K562 (cell line): Measurements from ENCODE around the gene KRT82. TPM values are rescaled to one million over a fixed set of nuclear protein-coding genes. Genes with fewer than 3 reads are reported as not detected.

ENCODE experiments used
- ATAC-seq: fragments of 200-7000 bp; cut with Tn5 transposase; 3 replicates; pipeline ENCODE4 v1.9.1; 2020; ENCODE audit warnings: moderate library complexity
- BruUV-seq: library from RNA; stranded (reverse); fragments of 400-500 nt; replicated peaks from 2 replicates; lab custom pipeline; 2021; lab: Mats Ljungman, UMichigan
- CTCF ChIA-PET: fragments of 300-600 bp; formaldehyde crosslinking; extraction: SDS; loops from one replicate; lab custom pipeline; 2021; ENCODE audit warnings: low intra/inter-chr PET ratio; lab: Yijun Ruan, JAX
- POLR2A ChIA-PET: fragments of 300-600, 350-650 bp; sonication (Branson Sonifier 250); formaldehyde crosslinking; extraction: SDS; loops from one replicate; lab custom pipeline; 2021; ENCODE audit warnings: antibody characterized with exemption, inconsistent platforms; lab: Yijun Ruan, JAX
- DNase-seq, 4 experiments: peaks; one replicate each; pipeline versions ENCODE4 v3.0.0 to v3.0.0-alpha.2; 2011 to 2018; ENCODE audit warnings: low spot score in 3 of 4, mixed read lengths in 3 of 4; ENCODE audit errors: extremely low read depth in 1 of 4
- FAIRE-seq: peaks from 2 replicates; lab custom pipeline; 2011; peaks lifted over from hg19 to GRCh38; lab: Jason Lieb, UNC
- H2AFZ ChIP-seq: 2 replicates; pipeline ENCODE4 v1.6.0; 2011; ENCODE audit warnings: low read depth, low read length, control low read depth, inconsistent platforms
- H3K27ac ChIP-seq: fragments of 200-600 bp; 3 replicates; pipeline ENCODE4 v1.8.0; 2011; ENCODE audit warnings: low read depth, mild to moderate bottlenecking, control low read depth, inconsistent platforms, low read length, moderate library complexity, mixed read lengths; ENCODE audit errors: extremely low read depth
- H3K27me3 ChIP-seq, 2 experiments: fragments of 300-600 bp in 1 of 2; 2 replicates in 1 of 2; 3 replicates in 1 of 2; pipeline versions ENCODE4 v1.6.0 to v1.8.0; 2011; ENCODE audit warnings: inconsistent platforms in 2 of 2, low read length in 2 of 2, mild to moderate bottlenecking in 1 of 2, mixed read lengths in 1 of 2, moderate library complexity in 1 of 2; ENCODE audit not compliant: control insufficient read depth in 2 of 2, insufficient read depth in 2 of 2
- H3K36me3 ChIP-seq: fragments of 300-600 bp; 3 replicates; pipeline ENCODE4 v1.8.0; 2011; ENCODE audit warnings: mild to moderate bottlenecking, low read length, inconsistent platforms; ENCODE audit not compliant: control insufficient read depth, insufficient read depth
- H3K4me1 ChIP-seq, 2 experiments: fragments of 200-600 bp in 1 of 2; replicated peaks in 1 of 2; 2 replicates in 1 of 2; 3 replicates in 1 of 2; pipeline versions ENCODE4 v1.5.1 to v1.8.0; 2011; ENCODE audit warnings: inconsistent platforms in 2 of 2, low read length in 2 of 2, mild to moderate bottlenecking in 1 of 2, mixed read lengths in 1 of 2, moderate library complexity in 1 of 2; ENCODE audit not compliant: control insufficient read depth in 2 of 2, insufficient read depth in 2 of 2
- H3K4me2 ChIP-seq: 2 replicates; pipeline ENCODE4 v1.6.1; 2011; ENCODE audit warnings: low read length, control low read depth, inconsistent platforms, mixed read lengths; ENCODE audit not compliant: insufficient read depth
- H3K4me3 ChIP-seq: fragments of 200-600 bp; sonication (generic), shearing (Covaris generic); 2 replicates; pipeline ENCODE4 v1.5.1; 2016; ENCODE audit warnings: control low read depth, inconsistent platforms
- H3K79me2 ChIP-seq: fragments of 200-600 bp; 3 replicates; pipeline ENCODE4 v1.8.0; 2011; ENCODE audit warnings: low read length, inconsistent platforms; ENCODE audit not compliant: control insufficient read depth, insufficient read depth
- H3K9ac ChIP-seq, 2 experiments: 2 replicates each; pipeline versions ENCODE4 v1.6.0 to v1.6.1; 2011; ENCODE audit warnings: low read depth in 2 of 2, low read length in 2 of 2, control low read depth in 1 of 2, inconsistent platforms in 1 of 2, mild to moderate bottlenecking in 1 of 2, mixed read lengths in 1 of 2; ENCODE audit not compliant: insufficient read depth in 1 of 2
- H3K9me1 ChIP-seq: one replicate; pipeline ENCODE4 v1.6.0; 2011; ENCODE audit warnings: inconsistent platforms, mild to moderate bottlenecking, low read length, moderate library complexity; ENCODE audit not compliant: control insufficient read depth, insufficient read depth
- H3K9me3 ChIP-seq: replicated peaks from 2 replicates; pipeline ENCODE4 v1.5.1; 2011; ENCODE audit warnings: low read depth, low read length, inconsistent platforms; ENCODE audit not compliant: control insufficient read depth, insufficient read depth
- H4K20me1 ChIP-seq: replicated peaks from 2 replicates; pipeline ENCODE4 v1.6.1; 2011; ENCODE audit warnings: low read length, inconsistent platforms, mixed read lengths; ENCODE audit not compliant: control insufficient read depth, insufficient read depth
- ATF1 ChIP-seq, 2 experiments: fragments of 450-650 bp in 1 of 2; IDR thresholded peaks; 2 replicates each; pipeline ENCODE4 v1.6.1; 2016; ENCODE audit warnings: missing compliant biosample characterization in 1 of 2, missing genetic modification characterization in 1 of 2
- GABPB2 ChIP-seq: fragments of 250-450 bp; sonication (Bioruptor Pico); conservative IDR thresholded peaks from 2 replicates; pipeline ENCODE4 v1.5.1; 2021; ENCODE audit warnings: mild to moderate bottlenecking
- HNRNPLL ChIP-seq: fragments of 200-400 bp; formaldehyde crosslinking; IDR thresholded peaks from 2 replicates; pipeline ENCODE4 v1.6.1; 2017; ENCODE audit warnings: low read length, low read depth, mild to moderate bottlenecking; ENCODE audit not compliant: poor library complexity, severe bottlenecking
- POLR2AphosphoS5 ChIP-seq: IDR thresholded peaks from 2 replicates; pipeline ENCODE4 v1.6.1; 2011; ENCODE audit warnings: mild to moderate bottlenecking, low read depth, low read length, moderate library complexity; ENCODE audit not compliant: control insufficient read depth, insufficient read depth
- RUNX1 ChIP-seq: sonication (generic); IDR thresholded peaks from 2 replicates; pipeline ENCODE4 v1.6.1; 2016; ENCODE audit warnings: antibody characterized with exemption, low read depth
- SLC30A9 ChIP-seq: fragments of 250-450 bp; sonication (Bioruptor Pico); IDR thresholded peaks from 2 replicates; pipeline ENCODE4 v1.8.0; 2022; ENCODE audit warnings: mild to moderate bottlenecking, moderate library complexity
- ZNF830 ChIP-seq: fragments of 250-450 bp; sonication (Bioruptor Pico); IDR thresholded peaks from 2 replicates; pipeline ENCODE4 v1.5.0; 2021; ENCODE audit warnings: mild to moderate bottlenecking
- WGBS: fragments of 100-300 bp; shearing (Covaris generic); methylation state at CpG from one replicate; pipeline ENCODE4 v1.1.6; 2016; ENCODE audit warnings: low coverage, mixed read lengths; ENCODE audit not compliant: insufficient coverage; ENCODE audit errors: missing lambda C conversion rate; 5-methylcytosine and 5-hydroxymethylcytosine counted together
- in situ Hi-C: fragments of 300-500 bp; cut with MboI; formaldehyde crosslinking; loops from 4 replicates; pipeline ENCODE4 v1.15.0; 2018; ENCODE audit warnings: inconsistent platforms, mixed read lengths
- intact Hi-C: fragments of 100-400 bp; cut with micrococcal nuclease; formaldehyde crosslinking; loops from 2 replicates; pipeline ENCODE4 v1.14.2; 2022
- polyA plus RNA-seq, 8 experiments: library from polyadenylated mRNA; depleted of rRNA in 4 of 8; stranded (reverse) in 5 of 8; unstranded in 3 of 8; fragments of >200 nt; fragmentation: Nextera tagmentation in 2 of 8; fragmentation: Illumina TruSeq in 1 of 8; extraction: Ambion mirVana in 2 of 8; extraction: Trizol in 1 of 8; gene quantifications; 2 replicates each; pipeline versions ENCODE4 v1.2.1 to v1.2.3, GENCODE V29; 2011 to 2014; ENCODE audit warnings: inconsistent platforms in 1 of 8, missing spikeins in 1 of 8
- total RNA-seq, 7 experiments: library from RNA; depleted of rRNA in 6 of 7; stranded (reverse); fragments of >200 nt in 6 of 7; fragmentation: Illumina TruSeq in 2 of 7; extraction: Trizol in 2 of 7; gene quantifications; 2 replicates each; pipeline versions ENCODE4 v1.2.1 to v1.2.3, GENCODE V29; 2011 to 2021; ENCODE audit warnings: low replicate concordance in 1 of 7
- TF ChIP-seq, protein P1 (sequence below), 2 experiments: fragments of 450-650 bp; conservative IDR thresholded peaks; 2 replicates each; pipeline ENCODE4 v1.6.1; 2017; ENCODE audit warnings: mild to moderate bottlenecking in 2 of 2, moderate library complexity in 2 of 2
- TF ChIP-seq, protein P2 (sequence below): fragments of 450-650 bp; formaldehyde crosslinking; IDR thresholded peaks from 2 replicates; pipeline ENCODE4 v1.4.0; 2022; ENCODE audit warnings: missing genetic modification characterization

The KRT82 gene
- total and polyA plus RNA-seq, 9 of the 15 experiments (the other 6 are each of a cell fraction or from before 2014, with no cell fraction given) = not detected

DNA sequence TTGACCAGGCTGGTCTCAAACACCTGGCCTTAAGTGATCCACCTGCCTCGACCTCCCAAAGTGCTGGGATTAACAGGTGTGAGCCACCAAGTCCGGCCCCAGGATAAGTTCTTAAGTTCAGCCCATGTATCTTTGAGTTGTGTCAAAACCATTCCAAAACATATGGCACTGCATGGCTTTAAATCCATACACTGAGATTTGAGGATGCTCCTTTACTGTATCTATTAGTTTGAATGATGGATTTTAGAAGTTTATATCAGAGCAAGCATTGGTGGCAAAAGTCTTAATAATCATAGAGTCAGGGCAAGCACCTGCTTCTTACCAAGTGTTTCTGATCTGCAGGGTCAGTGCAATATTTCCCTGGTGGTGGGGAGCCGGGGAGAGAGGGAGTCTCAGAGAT, 39.7 kb upstream of the KRT82 start:
- Histone ChIP-seq H4K20me1 (no peaks in the 10 kb centered on the region; the same call in 1 of the 2 replicates), H3K79me2 (no peaks in the 10 kb centered on the region), H3K27me3 (peaks cover 2 to 39% of the 10 kb centered on the region in 2 experiments; a peak in 3 of 5 replicates), H3K9me1 (no peaks in the 10 kb centered on the region), H3K9ac (no peak overlapping the region), H3K4me1 (no peaks in the 10 kb centered on the region), H3K4me3 (no peak overlapping the region), H3K9me3 (no peaks in the 10 kb centered on the region), H3K27ac (no peak overlapping the region), H3K36me3 (no peaks in the 10 kb centered on the region), H3K4me2 (no peak overlapping the region), H2AFZ (no peak overlapping the region)
- no peak for FAIRE-seq
- DNase-seq = no peak
- CTCF ChIA-PET = no interaction called here
- 0% methylated on average over 3 of the region's 3 CpGs for WGBS
- BruUV-seq = no TSS peak
- POLR2A ChIA-PET = interaction anchor here (0.7 kb wide), 1 partner anchor 252 kb away, joined by 3 read pairs; no protein-coding TSS in a partner anchor
- no peak for ATAC-seq
- in situ Hi-C loops = no loop called here
- intact Hi-C loops = no loop called here
- no peak for TF ChIP-seq ATF1 (CRISPR knock-in tag; IDR thresholded peaks at IDR 0.05)
- no peak for TF ChIP-seq ATF1 (tag; IDR thresholded peaks at IDR 0.05)
- TF ChIP-seq, protein P1, sequence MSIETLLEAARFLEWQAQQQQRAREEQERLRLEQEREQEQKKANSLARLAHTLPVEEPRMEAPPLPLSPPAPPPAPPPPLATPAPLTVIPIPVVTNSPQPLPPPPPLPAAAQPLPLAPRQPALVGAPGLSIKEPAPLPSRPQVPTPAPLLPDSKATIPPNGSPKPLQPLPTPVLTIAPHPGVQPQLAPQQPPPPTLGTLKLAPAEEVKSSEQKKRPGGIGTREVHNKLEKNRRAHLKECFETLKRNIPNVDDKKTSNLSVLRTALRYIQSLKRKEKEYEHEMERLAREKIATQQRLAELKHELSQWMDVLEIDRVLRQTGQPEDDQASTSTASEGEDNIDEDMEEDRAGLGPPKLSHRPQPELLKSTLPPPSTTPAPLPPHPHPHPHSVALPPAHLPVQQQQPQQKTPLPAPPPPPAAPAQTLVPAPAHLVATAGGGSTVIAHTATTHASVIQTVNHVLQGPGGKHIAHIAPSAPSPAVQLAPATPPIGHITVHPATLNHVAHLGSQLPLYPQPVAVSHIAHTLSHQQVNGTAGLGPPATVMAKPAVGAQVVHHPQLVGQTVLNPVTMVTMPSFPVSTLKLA (conservative IDR thresholded peaks at IDR 0.05) = no peak
- no peak for TF ChIP-seq SLC30A9 (CRISPR knock-in tag)
- TF ChIP-seq, protein P2, sequence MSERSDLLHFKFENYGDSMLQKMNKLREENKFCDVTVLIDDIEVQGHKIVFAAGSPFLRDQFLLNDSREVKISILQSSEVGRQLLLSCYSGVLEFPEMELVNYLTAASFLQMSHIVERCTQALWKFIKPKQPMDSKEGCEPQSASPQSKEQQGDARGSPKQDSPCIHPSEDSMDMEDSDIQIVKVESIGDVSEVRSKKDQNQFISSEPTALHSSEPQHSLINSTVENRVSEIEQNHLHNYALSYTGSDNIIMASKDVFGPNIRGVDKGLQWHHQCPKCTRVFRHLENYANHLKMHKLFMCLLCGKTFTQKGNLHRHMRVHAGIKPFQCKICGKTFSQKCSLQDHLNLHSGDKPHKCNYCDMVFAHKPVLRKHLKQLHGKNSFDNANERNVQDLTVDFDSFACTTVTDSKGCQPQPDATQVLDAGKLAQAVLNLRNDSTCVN = no peak
- TF ChIP-seq POLR2AphosphoS5 = no peak
- TF ChIP-seq RUNX1 = no peak
- TF ChIP-seq GABPB2 = no peak
- TF ChIP-seq ZNF830 (CRISPR knock-in tag) = no peak
- TF ChIP-seq HNRNPLL = no peak
